T-helper 1 cell treated with Interleukin-12 subunit alpha and Interleukin-12 subunit beta and Interleukin-4 antibody, amounts not matched to agents 30 ng/mL and 1 ng/mL, for 36 hours (primary cell): ENCODE data around the gene SLTM. TPM values are rescaled to one million over a fixed set of nuclear protein-coding genes. Genes with fewer than 3 reads are reported as not detected.
"Not testable (repeated sequence)": the region's sequence is repeated elsewhere in the genome, so short reads cannot be mapped to it uniquely, and the experiment has no call there.

Source experiments
- intact Hi-C: fragments of 100-400 bp; cut with micrococcal nuclease; formaldehyde crosslinking; loops from one replicate; pipeline ENCODE4 v1.15.1; 2024
- total RNA-seq: library from RNA; stranded (reverse); gene quantifications from 2 replicates; pipeline ENCODE4 v1.2.3, GENCODE V29; 2022

The SLTM gene
- total RNA-seq, 1 donor from 2014 or later, result 147 TPM

GRCh38 chr15:58931987-58932588, 1.4 kb downstream of the SLTM start:
- intact Hi-C loops, result loop anchor here (2.0 to 5.0 kb wide), 6 partner anchors 440 to 1465 kb away; partner anchors contain the start of genes ANXA2, GTF2A2, MYO1E and POLR2M

- intact Hi-C loops, result loop anchor here (5.0 kb wide), 3 partner anchors 442 to 1467 kb away; partner anchors contain the start of genes ANXA2, MYO1E and POLR2M
Observed at GRCh38 chr15:58929891-58930416, 3.5 kb downstream of the SLTM start.

DNA sequence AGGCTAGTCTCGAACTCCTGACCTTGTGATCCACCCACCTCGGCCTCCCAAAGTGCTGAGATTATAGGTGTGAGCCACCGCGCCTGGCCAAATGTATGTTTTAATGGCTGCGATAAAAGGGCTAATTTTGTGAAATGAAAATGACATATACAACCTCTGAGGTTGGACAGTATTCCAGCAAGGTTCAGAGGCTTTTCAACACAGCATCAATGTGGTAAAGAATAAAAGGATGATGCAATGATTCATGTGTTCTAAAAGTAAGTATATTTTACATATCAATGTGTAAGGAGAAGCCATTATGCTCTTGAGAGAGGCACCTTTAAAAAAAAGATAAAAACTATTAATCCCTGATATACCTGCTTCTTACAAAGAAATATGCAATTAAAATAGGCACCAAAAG, 6.7 kb downstream of the SLTM start:
- intact Hi-C loops, result no loop called here

DNA sequence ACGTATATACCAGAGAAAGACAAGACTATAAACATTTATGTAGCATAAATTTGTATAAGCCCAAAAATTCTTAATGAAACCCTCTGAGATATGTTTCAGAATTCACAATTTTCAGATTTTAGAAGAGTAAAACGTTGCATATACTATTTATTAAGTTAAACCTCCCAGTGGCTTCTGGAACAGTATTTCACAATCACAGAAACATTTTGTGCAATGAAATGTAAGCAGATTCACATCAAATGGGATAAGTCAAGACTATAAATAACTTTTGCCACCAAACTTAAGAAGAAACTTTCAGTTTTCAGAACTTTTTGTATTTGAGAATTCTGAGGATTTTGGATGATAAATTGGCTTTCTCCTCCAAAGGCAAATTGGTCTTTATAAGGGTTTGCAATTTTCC, 9.2 kb downstream of the SLTM start:
- intact Hi-C loops, result no loop called here

DNA sequence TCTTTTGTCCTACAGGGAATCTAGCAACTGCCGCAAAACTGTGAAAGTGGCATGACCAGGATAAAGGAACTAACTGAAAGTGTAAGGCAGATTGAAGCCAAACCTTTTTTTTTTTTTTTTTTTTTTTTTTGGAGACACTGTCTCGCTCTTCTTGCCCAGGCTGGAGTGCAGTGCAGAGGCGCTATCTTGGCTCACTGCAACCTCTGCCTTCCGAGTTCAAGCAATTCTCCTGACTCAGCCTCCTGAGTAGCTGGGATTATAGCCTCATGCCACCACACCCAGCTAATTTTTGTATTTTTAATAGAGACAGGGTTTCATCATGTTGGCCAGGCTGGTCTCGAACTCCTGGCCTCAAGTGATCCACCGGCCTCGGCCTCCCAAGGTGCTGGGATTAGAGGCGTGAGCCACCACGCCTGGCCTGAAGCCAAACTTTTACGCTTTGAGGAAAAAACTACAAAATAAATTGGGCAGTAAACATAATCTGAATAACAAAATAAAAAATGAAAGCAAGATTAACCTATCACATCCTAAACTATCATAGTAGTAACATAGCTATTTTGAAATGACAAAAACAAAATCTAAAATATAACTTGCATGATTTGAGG, 9.7 kb downstream of the SLTM start:
- intact Hi-C loops, result no loop called here

- intact Hi-C loops, result no loop called here
Observed at GRCh38 chr15:58923284-58923683, 10.2 kb downstream of the SLTM start.

DNA sequence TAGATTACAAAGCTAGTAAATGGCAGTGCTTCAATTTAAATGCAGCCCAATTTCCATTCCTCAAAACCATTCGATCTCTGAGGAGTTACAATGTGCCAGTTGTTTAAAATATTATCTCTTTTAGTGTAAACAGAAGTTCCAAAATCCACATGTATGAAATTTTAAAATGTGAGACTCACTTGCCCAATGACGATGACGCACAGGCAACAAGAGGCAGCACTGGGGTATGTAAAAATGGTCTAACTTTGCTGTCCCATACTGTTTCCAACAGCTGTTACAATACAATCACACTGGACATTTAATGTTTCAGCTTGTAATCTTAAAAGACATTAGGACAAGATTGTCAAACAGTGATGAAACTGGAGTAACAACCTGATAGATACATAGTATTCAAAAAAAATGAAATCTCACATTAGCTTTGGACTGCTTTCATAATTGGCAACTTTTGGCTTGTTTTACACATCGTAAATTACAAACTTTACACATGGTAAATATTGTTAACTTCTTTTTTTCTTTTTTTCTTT, 12.2 kb downstream of the SLTM start:
- intact Hi-C loops, result no loop called here

GRCh38 chr15:58920447-58920846, 13.0 kb downstream of the SLTM start:
- intact Hi-C loops, result not testable (repeated sequence)

GRCh38 chr15:58919232-58919631, 14.2 kb downstream of the SLTM start:
- intact Hi-C loops, result no loop called here

DNA sequence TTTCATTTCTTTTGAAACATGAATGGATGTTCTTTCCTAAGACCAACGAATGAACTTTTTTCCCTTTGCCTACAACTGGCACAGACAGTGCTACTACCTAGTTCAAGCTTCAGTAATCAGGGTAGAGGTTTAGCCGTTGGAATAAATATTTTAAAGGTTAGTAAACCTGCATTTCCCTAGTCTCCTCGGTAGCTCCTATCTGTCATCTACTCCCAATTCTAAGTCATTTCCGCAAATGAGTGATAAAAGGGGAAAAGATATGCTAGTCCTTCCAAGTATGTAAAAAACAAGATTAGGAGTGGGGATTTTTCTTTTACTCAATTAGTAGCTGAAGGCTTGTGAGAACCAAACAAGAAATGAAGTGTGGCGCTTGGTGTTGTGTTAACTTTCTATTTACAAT, 15.2 kb downstream of the SLTM start:
- intact Hi-C loops, result no loop called here

GRCh38 chr15:58917613-58918129, 15.8 kb downstream of the SLTM start:
- intact Hi-C loops, result not testable (repeated sequence)

DNA sequence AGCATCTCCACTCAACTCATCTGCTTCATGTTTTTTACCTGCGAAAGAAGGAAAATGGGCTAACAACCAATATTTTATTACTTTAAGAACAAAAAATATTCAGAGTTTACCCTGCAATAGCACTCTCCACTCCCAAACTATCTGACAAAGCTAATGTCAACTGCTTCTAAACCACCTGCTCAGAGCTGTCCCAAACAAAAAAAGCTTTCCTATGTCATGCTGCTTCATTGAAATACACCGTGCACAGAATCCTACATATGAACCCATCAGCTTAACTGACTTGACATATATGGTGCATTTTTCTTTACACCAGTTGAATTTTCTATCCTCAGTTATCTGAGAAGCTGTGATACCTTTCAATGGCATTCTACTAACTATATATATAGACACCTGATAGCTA, 16.5 kb downstream of the SLTM start:
- intact Hi-C loops, result no loop called here

DNA sequence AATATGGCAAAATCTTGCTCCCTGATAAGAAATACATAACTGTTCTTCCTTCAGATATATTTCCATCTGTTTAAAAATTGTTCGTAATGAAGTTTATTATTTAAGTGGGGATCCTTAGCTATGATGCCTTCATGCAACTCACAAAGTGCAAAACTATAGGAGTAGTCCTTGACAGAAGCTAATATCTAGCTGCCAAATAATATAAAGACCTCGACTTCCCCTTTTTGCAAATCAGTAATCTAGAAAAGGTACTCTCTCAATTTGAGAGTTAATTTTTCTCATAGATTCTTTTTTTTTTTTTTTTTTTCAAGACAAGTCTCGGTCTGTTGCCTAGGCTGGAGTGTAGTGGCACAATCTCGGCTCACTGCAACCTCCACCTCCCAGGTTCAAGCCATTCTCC, 23.0 kb downstream of the SLTM start:
- intact Hi-C loops, result no loop called here

GRCh38 chr15:58909616-58910015, 23.9 kb downstream of the SLTM start:
- intact Hi-C loops, result no loop called here

DNA sequence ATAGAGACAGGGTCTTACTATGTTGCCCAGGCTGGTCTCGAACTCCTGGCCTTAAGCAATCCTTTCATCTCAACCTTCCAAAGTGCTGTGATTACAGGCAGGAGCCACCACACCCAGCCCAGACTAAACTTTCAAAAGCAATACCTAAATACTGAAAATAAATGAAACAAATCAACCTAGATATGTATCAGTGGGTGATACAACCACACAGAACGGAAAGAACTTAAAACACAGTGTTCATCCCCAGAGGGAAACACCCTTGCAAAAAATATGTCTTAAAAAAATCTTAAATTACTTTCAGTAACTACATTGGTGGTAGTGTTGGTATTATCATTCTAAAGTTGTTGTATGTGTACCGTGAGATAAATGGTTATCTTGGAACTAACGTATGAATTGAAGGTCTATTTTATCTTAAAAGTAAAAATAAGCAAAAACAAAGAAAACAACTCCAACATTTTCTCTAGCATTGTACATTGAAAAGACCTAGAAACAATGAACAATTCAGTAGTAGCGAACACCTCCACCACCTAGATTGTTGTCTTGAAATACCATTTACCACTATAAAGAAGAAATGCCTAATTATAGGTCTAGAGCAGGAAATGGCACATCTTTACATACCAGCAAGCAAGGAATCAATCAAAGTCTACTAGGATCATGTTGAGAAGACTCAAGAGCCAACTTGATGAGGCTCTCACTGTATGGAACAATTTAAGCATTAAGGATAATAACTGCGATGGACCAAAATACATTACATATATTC, 24.7 kb downstream of the SLTM start:
- intact Hi-C loops, result no loop called here

GRCh38 chr15:58900631-58901030, 32.8 kb downstream of the SLTM start:
- intact Hi-C loops, result no loop called here

DNA sequence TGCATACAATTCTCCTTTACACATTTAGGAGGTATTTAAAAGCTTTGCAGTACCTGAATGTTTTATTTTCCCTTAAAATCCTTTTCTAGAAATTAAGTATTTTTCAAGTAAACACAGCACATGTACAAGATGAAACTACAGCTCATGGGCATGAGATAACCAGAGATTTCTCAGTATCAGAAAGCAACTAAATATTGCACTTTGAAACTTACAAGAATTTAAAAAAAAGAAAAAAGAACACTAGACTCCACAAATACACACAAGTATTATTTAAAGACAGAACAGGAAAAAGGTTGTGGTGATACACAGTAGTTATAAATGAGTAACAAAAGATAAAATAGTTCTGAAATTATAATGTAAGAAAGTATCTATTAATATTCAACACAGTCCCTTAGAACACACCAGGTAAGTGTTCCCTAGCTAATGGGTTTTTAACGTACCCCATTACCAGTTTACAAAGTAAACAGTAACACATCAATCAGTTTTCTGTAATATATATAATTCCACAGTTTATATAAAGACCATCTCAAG, 35.3 kb downstream of the SLTM start:
- intact Hi-C loops, result no loop called here

GRCh38 chr15:58889363-58889762, 44.1 kb downstream of the SLTM start:
- intact Hi-C loops, result no loop called here

- intact Hi-C loops, result no loop called here
Observed at GRCh38 chr15:58886921-58887320, 46.6 kb downstream of the SLTM start.

DNA sequence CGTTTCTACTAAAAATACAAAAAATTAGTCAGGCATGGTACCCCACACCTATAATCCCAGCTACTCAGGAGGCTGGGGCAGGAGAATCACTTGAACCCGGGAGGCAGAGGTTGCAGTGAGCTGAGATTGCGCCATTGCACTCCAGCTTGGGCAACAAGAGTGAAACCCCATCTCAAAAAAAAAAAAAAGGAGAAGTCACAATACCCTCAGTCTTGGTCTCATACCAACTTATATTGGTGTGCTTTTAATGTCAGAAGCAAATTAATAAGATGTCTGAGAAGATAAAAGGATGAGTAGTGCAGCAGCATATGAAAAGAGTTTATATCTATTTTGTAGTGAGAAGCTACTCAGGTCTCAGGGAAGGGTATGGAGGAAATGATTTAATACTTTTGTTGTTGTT, 49.6 kb downstream of the SLTM start:
- intact Hi-C loops, result not testable (repeated sequence)

DNA sequence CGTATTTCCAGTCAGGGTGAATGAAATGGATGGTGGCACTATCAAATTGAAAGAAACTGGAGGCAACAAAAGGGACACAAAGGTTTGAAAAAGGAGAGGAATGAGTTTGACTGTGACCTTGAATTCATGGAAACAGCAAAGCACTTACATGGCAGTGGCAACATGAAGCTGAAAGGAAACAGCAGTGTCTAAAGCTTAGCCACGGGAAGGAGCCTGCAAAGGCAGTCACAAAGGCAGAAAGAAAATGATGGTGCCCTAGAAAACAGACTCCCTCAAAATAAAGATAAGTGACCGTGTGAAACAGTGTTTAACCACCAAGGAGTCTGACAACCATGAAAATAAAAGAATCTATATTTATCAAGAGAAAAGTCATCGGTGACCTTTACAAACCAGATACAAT, 51.2 kb downstream of the SLTM start:
- intact Hi-C loops, result no loop called here

DNA sequence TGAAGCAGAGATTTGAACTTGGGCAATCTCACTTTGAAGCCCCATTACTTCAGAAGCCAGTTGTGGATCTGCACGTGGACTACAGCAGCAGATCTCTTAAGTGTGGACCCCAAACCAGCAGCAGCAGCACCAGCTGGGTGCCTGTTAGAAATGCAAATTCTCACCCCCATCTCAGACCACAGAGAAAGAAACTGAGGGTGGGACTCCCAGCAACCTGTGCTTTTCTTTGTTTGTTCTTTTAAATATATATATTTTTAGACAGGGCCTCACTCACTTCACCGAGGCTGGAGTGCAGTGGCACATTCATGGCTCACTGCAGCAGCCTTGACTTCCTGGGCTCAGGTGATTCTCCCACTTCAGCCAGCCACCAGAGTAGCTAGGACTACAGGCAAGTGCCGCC, 53.2 kb downstream of the SLTM start:
- intact Hi-C loops, result no loop called here
